GM19023 (cell line): Measurements from ENCODE around the gene FMN1.

Experiments
- ATAC-seq: cut with Tn5 transposase; IDR thresholded peaks from one replicate; pipeline ENCODE4 v1.9.1; 2021; ENCODE audit warnings: mild to moderate bottlenecking, moderate library complexity; ENCODE audit not compliant: unreplicated experiment

Gene FMN1

GRCh38 chr15:33201491-33202231, 7.1 kb upstream of the FMN1 start:
- ATAC-seq, result peak; percentile 76

- no peak for ATAC-seq
Measured at GRCh38 chr15:33200903-33201302, 6.4 kb upstream of the FMN1 start.

- no peak for ATAC-seq
Measured at GRCh38 chr15:33200444-33200843, 5.9 kb upstream of the FMN1 start.

- no peak for ATAC-seq
Measured at GRCh38 chr15:33198541-33198940, 4.0 kb upstream of the FMN1 start.

- no peak for ATAC-seq
Measured at GRCh38 chr15:33197636-33198035, 3.1 kb upstream of the FMN1 start.

GRCh38 chr15:33194237-33194636, 277 bp downstream of the FMN1 start:
- no peak for ATAC-seq

- ATAC-seq, result no peak
Measured at GRCh38 chr15:33191591-33191990, 2.9 kb downstream of the FMN1 start.

- ATAC-seq, result no peak
Measured at GRCh38 chr15:33190539-33190938, 4.0 kb downstream of the FMN1 start.

GRCh38 chr15:33188641-33189257, 5.8 kb downstream of the FMN1 start:
- ATAC-seq, result no peak

- ATAC-seq, result no peak
Measured at GRCh38 chr15:33188159-33188558, 6.4 kb downstream of the FMN1 start.

- no peak for ATAC-seq
Measured at GRCh38 chr15:33183334-33183733, 11.2 kb downstream of the FMN1 start.

GRCh38 chr15:33182926-33183325, 11.6 kb downstream of the FMN1 start:
- ATAC-seq, result no peak

- no peak for ATAC-seq
Measured at GRCh38 chr15:33182278-33182905, 12.1 kb downstream of the FMN1 start.

- no peak for ATAC-seq
Measured at GRCh38 chr15:33179874-33180273, 14.6 kb downstream of the FMN1 start.

- no peak for ATAC-seq
Measured at GRCh38 chr15:33171202-33171601, 23.3 kb downstream of the FMN1 start.

- no peak for ATAC-seq
Measured at GRCh38 chr15:33169625-33170024, 24.9 kb downstream of the FMN1 start.

- ATAC-seq, result peak; percentile 54
Measured at GRCh38 chr15:33168444-33168843, 26.1 kb downstream of the FMN1 start.

- ATAC-seq, result no peak
Measured at GRCh38 chr15:33163816-33164215, 30.7 kb downstream of the FMN1 start.

- no peak for ATAC-seq
Measured at GRCh38 chr15:33161209-33161608, 33.3 kb downstream of the FMN1 start.

- no peak for ATAC-seq
Measured at GRCh38 chr15:33160581-33161165, 33.8 kb downstream of the FMN1 start.

GRCh38 chr15:33159726-33160453, 34.6 kb downstream of the FMN1 start:
- no peak for ATAC-seq
